Chondrocyte (in vitro differentiated cells): ENCODE results near the gene GPR148. TPM values are rescaled to one million over a fixed set of nuclear protein-coding genes. Genes with fewer than 3 reads are reported as not detected.

ENCODE experiments used
- DNase-seq: peaks from one replicate; pipeline ENCODE4 v3.0.0; 2021; ENCODE audit warnings: mixed read lengths, low spot score
- H3K27ac Mint-ChIP-seq: one replicate; pipeline ENCODE4 v1.8.0; 2021; ENCODE audit warnings: mild to moderate bottlenecking, moderate library complexity, mixed read lengths; ENCODE audit not compliant: unreplicated experiment
- H3K27me3 Mint-ChIP-seq: 2 replicates; pipeline ENCODE4 v1.8.0; 2021; ENCODE audit warnings: low read depth, mixed read lengths
- H3K36me3 Mint-ChIP-seq: 2 replicates; pipeline ENCODE4 v1.8.0; 2021; ENCODE audit warnings: low read depth, mixed read lengths
- H3K4me1 Mint-ChIP-seq: 2 replicates; pipeline ENCODE4 v1.8.0; 2021; ENCODE audit warnings: low read depth, mild to moderate bottlenecking, mixed read lengths
- H3K4me3 Mint-ChIP-seq: one replicate; pipeline ENCODE4 v1.8.0; 2021; ENCODE audit warnings: mild to moderate bottlenecking, moderate library complexity, mixed read lengths; ENCODE audit not compliant: unreplicated experiment
- H3K9me3 Mint-ChIP-seq: 2 replicates; pipeline ENCODE4 v1.8.0; 2021; ENCODE audit warnings: low read depth, mixed read lengths
- CTCF ChIP-seq: fragments of 200-600 bp; sonication (generic); IDR thresholded peaks from 2 replicates; pipeline ENCODE4 v1.5.0; 2021; ENCODE audit warnings: antibody characterized with exemption, mild to moderate bottlenecking, moderate library complexity
- total RNA-seq: library from RNA; stranded (reverse); gene quantifications from 3 replicates; pipeline ENCODE4 v1.2.1, GENCODE V29; 2021

GPR148 gene
- total RNA-seq, 1 donor from 2014 or later = not detected

- Mint-ChIP-seq H3K36me3 (no peaks in the 10 kb centered on the region), H3K9me3 (peaks cover 10% of the 10 kb centered on the region), H3K4me1 (no peaks in the 10 kb centered on the region), H3K27me3 (peaks cover 3% of the 10 kb centered on the region), H3K27ac (no peak overlapping the region), H3K4me3 (no peak overlapping the region)
- DNase-seq = no peak
- no peak for TF ChIP-seq CTCF
These were observed 8.3 kb upstream of the GPR148 start for GRCh38 chr2:130720528-130720927.

DNA sequence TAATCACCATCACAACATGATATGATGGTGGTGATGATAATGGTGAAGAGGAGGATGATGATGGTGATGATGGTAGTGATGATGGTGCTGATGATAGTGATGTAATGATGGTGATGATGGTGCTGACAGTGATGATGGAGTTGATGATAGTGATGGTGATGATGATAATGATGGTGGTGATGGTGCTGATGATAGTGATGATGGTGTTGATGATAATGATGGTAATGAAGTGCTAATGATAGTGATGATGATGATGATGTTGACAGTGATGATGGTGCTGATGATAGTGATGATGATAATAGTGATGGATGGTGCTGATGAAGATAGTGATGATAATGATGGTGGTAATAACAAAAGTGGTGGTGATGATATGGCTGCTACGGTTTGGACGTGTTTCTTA is 4.4 kb upstream of the GPR148 start:
- H3K27me3 Mint-ChIP-seq = peaks cover 3% of the 10 kb centered on the region
- no peak for DNase-seq
- no peaks in the 10 kb centered on the region for H3K36me3 Mint-ChIP-seq
- H3K4me3 Mint-ChIP-seq = no peak overlapping the region
- peaks cover 10% of the 10 kb centered on the region for H3K9me3 Mint-ChIP-seq
- H3K4me1 Mint-ChIP-seq = peaks cover 6% of the 10 kb centered on the region
- no peak overlapping the region for H3K27ac Mint-ChIP-seq
- TF ChIP-seq CTCF = no peak

GRCh38 chr2:130726614-130727180 is 2.2 kb upstream of the GPR148 start:
- Mint-ChIP-seq H3K36me3 (no peaks in the 10 kb centered on the region), H3K4me1 (peaks cover 6% of the 10 kb centered on the region), H3K27me3 (peaks cover 5% of the 10 kb centered on the region), H3K4me3 (peak overlapping the region; percentile 72), H3K9me3 (peaks cover 10% of the 10 kb centered on the region), H3K27ac (peak overlapping the region; percentile 43)
- TF ChIP-seq CTCF = no peak
- no peak for DNase-seq

DNA sequence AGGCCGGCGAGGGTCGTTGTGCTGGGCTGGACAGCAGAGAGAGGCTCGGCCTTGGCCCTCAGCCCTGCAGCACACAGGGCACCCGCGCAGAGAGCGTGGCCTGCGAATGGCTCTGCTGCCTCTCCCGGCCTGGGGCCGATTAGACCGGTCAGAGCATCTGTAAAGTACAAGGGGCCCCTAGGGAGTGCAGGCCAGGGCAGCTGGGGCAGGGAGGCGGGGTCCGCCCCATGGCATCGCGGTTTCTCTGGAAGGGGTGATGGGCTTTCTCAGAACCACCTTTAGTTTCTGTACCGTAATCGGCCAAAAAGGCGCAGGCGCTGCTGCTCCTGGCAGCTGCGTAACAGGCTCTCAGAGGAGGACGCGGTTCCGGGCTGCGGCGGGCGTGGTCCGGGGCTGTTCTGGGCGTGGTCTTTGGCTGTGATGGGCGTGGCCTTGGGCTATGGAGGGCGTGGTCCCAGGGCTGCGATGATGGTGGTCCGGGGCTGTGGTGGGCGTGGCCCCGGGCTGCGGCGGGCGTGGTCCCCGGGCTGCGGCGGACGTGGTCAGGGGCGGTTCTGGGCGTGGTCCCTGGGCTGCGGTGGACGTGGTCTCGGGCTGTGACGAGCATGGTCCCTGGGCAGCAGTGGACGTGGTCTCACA is 1.5 kb upstream of the GPR148 start:
- H3K27ac Mint-ChIP-seq = peak overlapping the region; percentile 43

DNA sequence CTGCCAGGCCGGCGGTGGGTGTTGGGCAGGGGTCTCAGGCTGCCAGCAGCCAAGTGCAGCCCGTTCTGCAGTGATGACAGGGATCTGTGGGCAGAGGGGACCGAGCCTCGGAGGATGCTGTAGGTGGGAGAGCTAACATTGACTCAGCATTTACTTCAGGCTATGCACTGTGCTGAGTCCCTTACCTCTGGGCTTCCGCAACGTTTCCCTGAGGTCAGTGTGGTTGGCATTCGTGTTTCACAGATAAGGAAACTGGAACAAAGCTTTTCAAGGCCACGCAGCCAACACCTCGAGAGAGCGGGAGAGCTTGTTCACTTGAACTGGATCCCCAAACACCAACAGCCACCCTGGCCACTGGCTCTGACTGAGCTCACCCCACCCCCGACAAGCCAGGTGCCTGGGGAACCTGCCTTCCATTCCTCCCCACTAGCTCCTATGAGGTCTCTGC is 839 bp upstream of the GPR148 start:
- Mint-ChIP-seq H3K27me3 (peaks cover 2% of the 10 kb centered on the region), H3K4me3 (peak overlapping the region; percentile 72), H3K27ac (peak overlapping the region; percentile 23), H3K9me3 (no peaks in the 10 kb centered on the region), H3K4me1 (peaks cover 6% of the 10 kb centered on the region), H3K36me3 (no peaks in the 10 kb centered on the region)
- TF ChIP-seq CTCF = no peak
- DNase-seq = no peak

More for the DNA sequence above, 1.5 kb upstream of the GPR148 start:
- no peaks in the 10 kb centered on the region for H3K36me3 Mint-ChIP-seq
- no peak for DNase-seq
- peaks cover 3% of the 10 kb centered on the region for H3K27me3 Mint-ChIP-seq
- H3K4me1 Mint-ChIP-seq = peaks cover 6% of the 10 kb centered on the region
- peaks cover 5% of the 10 kb centered on the region for H3K9me3 Mint-ChIP-seq
- H3K4me3 Mint-ChIP-seq = peak overlapping the region; percentile 72
- peak; percentile 19 for TF ChIP-seq CTCF
